Astrocyte (in vitro differentiated cells and primary cell): Measurements from ENCODE around the gene AFF2. TPM values are rescaled to one million over a fixed set of nuclear protein-coding genes. Genes with fewer than 3 reads are reported as not detected.

Experiments
- DNase-seq: peaks from one replicate; pipeline ENCODE4 v3.0.0-alpha.2; 2010; ENCODE audit warnings: low read depth
- FAIRE-seq: peaks from 2 replicates; lab custom pipeline; 2011; peaks lifted over from hg19 to GRCh38; lab: Jason Lieb, UNC
- H2AFZ ChIP-seq: 2 replicates; pipeline ENCODE4 v1.6.0; 2012; ENCODE audit warnings: low read depth, low read length, inconsistent platforms
- H3K27ac ChIP-seq: 2 replicates; pipeline ENCODE4 v1.5.1; 2011; ENCODE audit warnings: low read depth, low read length, inconsistent platforms
- H3K27me3 ChIP-seq: 2 replicates; pipeline ENCODE4 v1.6.0; 2011; ENCODE audit warnings: low read length, inconsistent platforms; ENCODE audit not compliant: insufficient read depth
- H3K36me3 ChIP-seq: 2 replicates; pipeline ENCODE4 v1.5.1; 2011; ENCODE audit warnings: low read length, inconsistent platforms; ENCODE audit not compliant: insufficient read depth
- H3K4me1 ChIP-seq: 2 replicates; pipeline ENCODE4 v1.5.1; 2011; ENCODE audit warnings: low read length, inconsistent platforms; ENCODE audit not compliant: insufficient read depth
- H3K4me2 ChIP-seq: 2 replicates; pipeline ENCODE4 v1.6.0; 2012; ENCODE audit warnings: low read length, inconsistent platforms
- H3K4me3 ChIP-seq: 2 replicates; pipeline ENCODE4 v1.5.1; 2011; ENCODE audit warnings: low read depth, mild to moderate bottlenecking, low read length, inconsistent platforms; ENCODE audit not compliant: insufficient read depth
- H3K79me2 ChIP-seq: 2 replicates; pipeline ENCODE4 v1.6.0; 2012; ENCODE audit warnings: mild to moderate bottlenecking, low read length, inconsistent platforms; ENCODE audit not compliant: insufficient read depth
- H3K9ac ChIP-seq: 2 replicates; pipeline ENCODE4 v1.6.0; 2012; ENCODE audit warnings: mild to moderate bottlenecking, low read length, inconsistent platforms
- H3K9me3 ChIP-seq: 2 replicates; pipeline ENCODE4 v1.5.1; 2012; ENCODE audit warnings: low read depth, mild to moderate bottlenecking, low read length, inconsistent platforms; ENCODE audit not compliant: insufficient read depth
- H4K20me1 ChIP-seq: 2 replicates; pipeline ENCODE4 v1.6.0; 2012; ENCODE audit warnings: low read length, inconsistent platforms; ENCODE audit not compliant: insufficient read depth
- H3K27ac Mint-ChIP-seq: one replicate; pipeline ENCODE4 v1.8.0; 2021; ENCODE audit warnings: mild to moderate bottlenecking, mixed read lengths; ENCODE audit not compliant: unreplicated experiment
- H3K27me3 Mint-ChIP-seq: one replicate; pipeline ENCODE4 v1.8.0; 2021; ENCODE audit warnings: low read depth, mixed read lengths; ENCODE audit not compliant: unreplicated experiment
- H3K36me3 Mint-ChIP-seq: one replicate; pipeline ENCODE4 v1.8.0; 2021; ENCODE audit warnings: low read depth, mixed read lengths; ENCODE audit not compliant: unreplicated experiment
- H3K4me1 Mint-ChIP-seq: one replicate; pipeline ENCODE4 v1.8.0; 2021; ENCODE audit warnings: low read depth, mixed read lengths; ENCODE audit not compliant: unreplicated experiment
- H3K4me3 Mint-ChIP-seq: one replicate; pipeline ENCODE4 v1.8.0; 2021; ENCODE audit warnings: mild to moderate bottlenecking, moderate library complexity, mixed read lengths; ENCODE audit not compliant: unreplicated experiment
- H3K9me3 Mint-ChIP-seq: one replicate; pipeline ENCODE4 v1.8.0; 2021; ENCODE audit warnings: mild to moderate bottlenecking, mixed read lengths; ENCODE audit not compliant: unreplicated experiment
- EZH2 ChIP-seq: IDR thresholded peaks from 2 replicates; pipeline ENCODE4 v1.6.1; 2012; ENCODE audit warnings: mild to moderate bottlenecking, low read length, inconsistent platforms; ENCODE audit not compliant: insufficient read depth
- total RNA-seq: library from RNA; stranded (reverse); gene quantifications from 2 replicates; pipeline ENCODE4 v1.2.1, GENCODE V29; 2021
- TF ChIP-seq, protein P1 (sequence below): IDR thresholded peaks from 2 replicates; pipeline ENCODE4 v1.5.1; 2011; ENCODE audit warnings: low read depth, mild to moderate bottlenecking, inconsistent platforms, low read length, moderate library complexity; ENCODE audit not compliant: insufficient read depth

AFF2 gene
- total RNA-seq, 1 donor from 2014 or later: 8.3 TPM

DNA sequence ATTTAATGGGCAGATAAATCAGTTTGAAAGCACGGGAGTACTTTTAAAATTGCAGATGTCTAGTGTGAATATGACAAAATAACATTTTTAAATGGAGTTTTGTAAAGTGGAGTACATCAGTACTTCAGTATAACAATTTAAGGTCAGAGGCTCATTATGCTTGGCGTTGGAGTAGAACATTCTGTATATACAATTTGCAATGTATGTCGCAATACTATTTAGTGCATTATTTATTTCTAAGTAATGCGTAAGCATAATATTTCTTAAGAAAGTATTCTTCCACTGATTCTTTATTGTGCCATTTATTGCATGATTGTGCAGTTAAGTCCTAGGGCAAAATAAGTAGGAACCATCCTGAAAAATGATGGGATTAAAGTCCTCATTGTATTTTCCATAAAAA, 461.6 kb downstream of the AFF2 start:
- H2AFZ ChIP-seq: no peak overlapping the region
- no peaks in the 10 kb centered on the region for H3K36me3 ChIP-seq
- FAIRE-seq: no peak
- Mint-ChIP-seq H3K27me3 (no peaks in the 10 kb centered on the region), H3K9me3 (no peaks in the 10 kb centered on the region), H3K27ac (no peak overlapping the region), H3K4me3 (no peak overlapping the region), H3K36me3 (no peaks in the 10 kb centered on the region), H3K4me1 (no peaks in the 10 kb centered on the region)
- no peak overlapping the region for H3K27ac ChIP-seq
- H3K9ac ChIP-seq: no peak overlapping the region
- no peaks in the 10 kb centered on the region for H4K20me1 ChIP-seq
- no peaks in the 10 kb centered on the region for H3K4me1 ChIP-seq
- no peaks in the 10 kb centered on the region for H3K79me2 ChIP-seq
- H3K27me3 ChIP-seq: no peaks in the 10 kb centered on the region
- DNase-seq: no peak
- no peak overlapping the region for H3K4me3 ChIP-seq
- H3K9me3 ChIP-seq: no peaks in the 10 kb centered on the region
- H3K4me2 ChIP-seq: no peak overlapping the region
- TF ChIP-seq EZH2: no peak
- TF ChIP-seq, protein P1, sequence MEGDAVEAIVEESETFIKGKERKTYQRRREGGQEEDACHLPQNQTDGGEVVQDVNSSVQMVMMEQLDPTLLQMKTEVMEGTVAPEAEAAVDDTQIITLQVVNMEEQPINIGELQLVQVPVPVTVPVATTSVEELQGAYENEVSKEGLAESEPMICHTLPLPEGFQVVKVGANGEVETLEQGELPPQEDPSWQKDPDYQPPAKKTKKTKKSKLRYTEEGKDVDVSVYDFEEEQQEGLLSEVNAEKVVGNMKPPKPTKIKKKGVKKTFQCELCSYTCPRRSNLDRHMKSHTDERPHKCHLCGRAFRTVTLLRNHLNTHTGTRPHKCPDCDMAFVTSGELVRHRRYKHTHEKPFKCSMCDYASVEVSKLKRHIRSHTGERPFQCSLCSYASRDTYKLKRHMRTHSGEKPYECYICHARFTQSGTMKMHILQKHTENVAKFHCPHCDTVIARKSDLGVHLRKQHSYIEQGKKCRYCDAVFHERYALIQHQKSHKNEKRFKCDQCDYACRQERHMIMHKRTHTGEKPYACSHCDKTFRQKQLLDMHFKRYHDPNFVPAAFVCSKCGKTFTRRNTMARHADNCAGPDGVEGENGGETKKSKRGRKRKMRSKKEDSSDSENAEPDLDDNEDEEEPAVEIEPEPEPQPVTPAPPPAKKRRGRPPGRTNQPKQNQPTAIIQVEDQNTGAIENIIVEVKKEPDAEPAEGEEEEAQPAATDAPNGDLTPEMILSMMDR: no peak

DNA sequence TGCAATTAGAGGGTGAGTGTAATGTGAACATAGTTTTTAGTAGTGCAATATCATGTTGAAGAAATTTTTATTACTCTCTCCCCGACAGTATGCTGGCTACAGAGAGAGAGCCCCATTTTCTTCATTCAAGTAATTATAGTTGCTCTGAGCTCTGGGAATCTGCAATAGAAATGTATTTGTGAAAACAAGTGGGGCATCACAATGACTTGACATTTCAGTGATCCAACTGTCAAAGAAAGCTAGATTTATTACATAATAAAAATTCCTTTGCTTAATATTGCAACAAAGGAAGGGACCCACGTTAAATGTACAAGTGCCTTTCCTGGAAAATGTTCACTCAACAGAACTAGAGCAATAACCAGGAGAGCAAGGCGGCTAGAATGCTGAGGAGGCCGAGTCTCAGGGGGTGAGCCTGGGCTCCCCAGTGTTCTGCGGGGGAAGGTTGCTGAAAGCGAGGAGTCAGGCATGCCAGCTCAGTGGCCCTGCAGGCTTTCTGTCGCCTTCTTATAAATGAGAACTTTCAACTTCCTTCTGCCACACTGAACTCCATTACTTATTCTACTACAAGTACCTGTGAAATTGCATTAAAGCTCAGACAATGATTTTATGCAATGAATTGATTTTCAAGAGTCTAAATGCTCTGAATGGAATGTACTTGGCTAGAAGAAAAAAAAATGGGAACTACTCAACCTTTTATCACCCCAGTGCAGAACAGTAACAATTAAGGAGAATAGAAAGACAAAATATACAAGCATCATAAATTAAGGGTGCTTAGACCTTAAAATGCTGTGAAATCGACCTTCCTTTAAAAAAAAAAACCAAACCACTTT, 476.4 kb downstream of the AFF2 start:
- no peak overlapping the region for H3K27ac Mint-ChIP-seq
- H3K4me1 ChIP-seq: no peaks in the 10 kb centered on the region
- no peak overlapping the region for H3K9ac ChIP-seq
- no peaks in the 10 kb centered on the region for H3K9me3 Mint-ChIP-seq
- no peak overlapping the region for H3K4me3 ChIP-seq
- no peaks in the 10 kb centered on the region for H3K36me3 ChIP-seq
- TF ChIP-seq, protein P1: no peak
- no peak for TF ChIP-seq EZH2
- peaks cover 2% of the 10 kb centered on the region for H3K36me3 Mint-ChIP-seq
- no peak overlapping the region for H3K27ac ChIP-seq
- no peak overlapping the region for H3K4me3 Mint-ChIP-seq
- H3K79me2 ChIP-seq: no peaks in the 10 kb centered on the region
- FAIRE-seq (no peak), DNase-seq (no peak)
- H3K27me3 ChIP-seq: no peaks in the 10 kb centered on the region
- no peaks in the 10 kb centered on the region for H3K9me3 ChIP-seq
- peaks cover 2% of the 10 kb centered on the region for H3K4me1 Mint-ChIP-seq
- H2AFZ ChIP-seq: no peak overlapping the region
- no peaks in the 10 kb centered on the region for H4K20me1 ChIP-seq
- H3K4me2 ChIP-seq: no peak overlapping the region
- H3K27me3 Mint-ChIP-seq: peaks cover 2% of the 10 kb centered on the region

DNA sequence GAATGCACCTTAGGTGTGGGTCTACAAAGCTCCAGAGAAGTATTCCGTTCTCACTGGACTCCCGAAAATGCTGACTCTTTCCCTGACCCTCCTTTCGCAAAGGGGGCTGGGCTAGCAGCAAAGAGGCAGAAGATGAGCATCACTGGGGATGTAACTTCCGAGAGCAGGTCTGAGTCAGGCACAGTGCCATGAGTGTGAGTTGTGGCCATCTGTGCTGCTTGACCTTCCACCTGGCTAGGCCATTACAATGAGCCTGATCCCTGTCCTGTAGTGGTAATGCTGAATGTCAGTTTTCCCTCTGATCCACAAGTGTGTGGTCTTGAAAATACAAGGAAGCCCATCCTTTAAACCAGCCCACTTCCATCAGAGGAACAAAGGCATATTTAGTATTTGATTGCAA, 479.4 kb downstream of the AFF2 start:
- Mint-ChIP-seq H3K9me3 (no peaks in the 10 kb centered on the region), H3K4me3 (no peak overlapping the region), H3K27me3 (peaks cover 2% of the 10 kb centered on the region), H3K27ac (no peak overlapping the region), H3K36me3 (peaks cover 2% of the 10 kb centered on the region), H3K4me1 (peaks cover under 1% of the 10 kb centered on the region)
- Histone ChIP-seq H3K9ac (no peak overlapping the region), H3K4me1 (no peaks in the 10 kb centered on the region), H3K36me3 (no peaks in the 10 kb centered on the region), H3K9me3 (no peaks in the 10 kb centered on the region), H4K20me1 (no peaks in the 10 kb centered on the region), H2AFZ (no peak overlapping the region), H3K4me2 (no peak overlapping the region), H3K27me3 (no peaks in the 10 kb centered on the region), H3K27ac (no peak overlapping the region), H3K79me2 (no peaks in the 10 kb centered on the region), H3K4me3 (no peak overlapping the region)
- TF ChIP-seq, protein P1: no peak
- no peak for TF ChIP-seq EZH2
- DNase-seq (no peak), FAIRE-seq (no peak)
